A172 (cell line): Measurements from ENCODE around the gene IMMP2L. TPM values are rescaled to one million over a fixed set of nuclear protein-coding genes. Genes with fewer than 3 reads are reported as not detected.
"Not testable (repeated sequence)": the region's sequence is repeated elsewhere in the genome, so short reads cannot be mapped to it uniquely, and the experiment has no call there.

Source experiments
- DNase-seq: peaks from one replicate; pipeline ENCODE4 v3.0.0-alpha.2; 2015; ENCODE audit warnings: low spot score
- total RNA-seq: library from RNA; depleted of rRNA; stranded (reverse); fragments of >200 nt; shearing (Covaris generic); gene quantifications from 2 replicates; pipeline ENCODE4 v1.2.3, GENCODE V29; 2014

IMMP2L gene
- total RNA-seq, 1 experiment from 2014 or later, result 22.6 TPM

- no peak for DNase-seq
Measured at GRCh38 chr7:111509288-111509687, 53.0 kb downstream of the IMMP2L start.

DNA sequence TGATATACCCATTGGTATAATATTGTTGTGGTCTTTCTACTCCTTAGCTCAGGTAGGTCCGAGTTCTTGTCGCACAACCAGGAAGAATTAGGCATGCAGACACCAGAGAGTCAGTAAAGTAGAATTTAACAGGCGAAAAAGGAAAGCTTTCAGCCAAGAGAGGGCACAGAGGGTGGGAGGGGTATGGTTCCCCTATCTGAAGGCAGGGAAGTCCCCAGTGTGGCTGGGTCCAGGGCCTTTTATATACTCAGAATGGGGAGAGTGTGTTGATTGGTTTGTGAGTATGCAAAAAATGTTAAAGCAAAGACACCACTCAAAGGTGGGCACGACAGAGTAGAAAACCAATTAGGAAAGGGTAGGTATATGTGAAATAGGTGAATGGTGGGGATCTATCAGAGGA, 53.9 kb downstream of the IMMP2L start:
- no peak for DNase-seq

DNA sequence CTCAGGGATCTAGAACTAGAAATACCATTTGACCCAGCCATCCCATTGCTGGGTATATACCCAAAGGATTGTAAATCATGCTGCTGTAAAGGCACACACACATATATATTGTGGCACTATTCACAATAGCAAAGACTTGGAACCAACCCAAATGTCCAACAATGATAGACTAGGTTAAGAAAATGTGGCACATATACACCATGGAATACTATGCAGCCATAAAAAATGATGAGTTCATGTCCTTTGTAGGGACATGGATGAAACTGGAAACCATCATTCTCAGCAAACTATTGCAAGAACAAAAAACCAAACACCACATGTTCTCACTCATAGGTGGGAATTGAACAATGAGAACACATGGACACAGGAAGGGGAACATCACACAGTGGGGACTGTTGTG, 56.9 kb downstream of the IMMP2L start:
- not testable (repeated sequence) for DNase-seq

DNA sequence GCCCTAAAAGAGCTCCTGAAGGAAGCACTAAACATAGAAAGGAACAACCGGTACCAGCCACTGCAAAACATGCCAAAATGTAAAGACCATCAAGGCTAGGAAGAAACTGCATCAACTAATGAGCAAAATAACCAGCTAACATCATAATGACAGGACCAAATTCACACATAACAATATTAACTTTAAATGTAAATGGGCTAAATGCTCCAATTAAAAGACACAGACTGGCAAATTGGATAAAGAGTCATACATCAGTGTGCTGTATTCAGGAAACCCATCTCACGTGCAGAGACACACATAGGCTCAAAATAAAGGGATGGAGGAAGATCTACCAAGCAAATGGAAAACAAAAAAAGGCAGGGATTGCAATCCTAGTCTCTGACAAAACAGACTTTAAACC, 60.5 kb downstream of the IMMP2L start:
- DNase-seq, result not testable (repeated sequence)

DNA sequence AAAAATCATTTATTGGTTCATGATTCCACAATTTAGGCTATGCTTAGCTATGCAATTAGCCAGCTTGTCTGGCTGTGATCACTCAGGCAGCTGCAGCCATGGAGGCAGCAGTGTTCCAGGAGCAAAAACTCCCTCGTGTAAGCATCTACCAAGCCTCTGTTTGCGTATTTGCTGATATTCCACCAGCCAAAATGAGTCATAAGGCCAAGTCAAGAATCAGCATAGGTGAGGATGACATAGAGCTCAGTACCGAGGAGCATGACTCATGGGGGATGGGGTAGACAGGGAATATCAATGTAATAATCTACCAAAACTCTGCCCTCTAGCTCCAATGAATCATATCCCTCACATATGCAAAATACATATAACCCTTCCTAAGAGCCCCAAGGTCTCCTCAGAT, 63.3 kb downstream of the IMMP2L start:
- DNase-seq, result peak; percentile 40

GRCh38 chr7:111498391-111499007, 63.8 kb downstream of the IMMP2L start:
- no peak for DNase-seq

DNA sequence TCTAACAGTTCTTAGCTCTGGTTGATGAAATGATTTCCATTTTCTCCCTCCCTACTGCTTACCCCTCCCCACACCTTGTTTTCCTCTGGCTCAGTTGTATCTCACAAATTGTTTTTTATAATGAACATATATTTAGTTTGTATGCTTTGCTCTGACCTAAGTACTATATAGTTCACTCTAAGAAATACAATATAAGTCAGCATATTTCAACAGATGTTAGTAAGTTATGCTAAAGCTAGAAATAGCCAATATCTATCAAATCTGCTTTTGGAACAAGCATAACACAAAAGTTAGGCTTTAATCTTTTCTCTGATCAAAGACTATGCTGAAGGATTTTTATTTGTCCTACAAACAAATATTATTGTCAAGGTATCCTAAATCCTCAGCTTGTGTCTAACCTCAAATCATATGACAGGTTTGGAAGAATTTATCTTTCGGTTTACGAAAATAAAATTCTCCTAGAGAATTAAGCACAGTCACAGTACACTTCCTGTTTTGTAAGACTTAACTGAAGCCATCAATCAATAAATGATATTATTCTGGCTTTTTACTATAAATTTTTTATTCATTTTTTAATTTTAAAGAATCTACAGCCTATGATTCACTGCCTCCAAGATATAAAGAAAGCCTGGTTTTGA, 67.0 kb downstream of the IMMP2L start:
- DNase-seq, result no peak

DNA sequence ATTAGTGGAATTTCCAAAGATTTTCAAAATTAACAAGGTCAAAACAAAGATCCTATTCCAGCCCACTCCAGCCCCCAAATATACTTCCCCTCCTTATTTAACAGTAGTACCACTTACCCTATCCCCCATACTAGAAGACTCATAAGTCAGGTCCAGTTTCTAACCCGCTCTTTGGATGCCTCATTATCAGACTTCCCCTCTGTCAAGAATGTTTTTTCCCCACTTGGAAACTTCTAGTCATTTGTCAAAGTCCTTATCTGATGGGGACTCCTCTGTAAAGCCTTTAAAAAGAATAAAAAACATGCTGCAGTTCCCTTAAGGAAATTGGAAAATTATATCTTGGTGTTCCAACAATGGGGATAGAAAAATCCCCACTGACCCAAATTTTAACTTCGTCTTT, 70.1 kb downstream of the IMMP2L start:
- DNase-seq, result no peak

- DNase-seq, result peak; percentile 63
Measured at GRCh38 chr7:111486472-111487142, 75.7 kb downstream of the IMMP2L start.

- DNase-seq, result no peak
Measured at GRCh38 chr7:111485701-111486380, 76.5 kb downstream of the IMMP2L start.

DNA sequence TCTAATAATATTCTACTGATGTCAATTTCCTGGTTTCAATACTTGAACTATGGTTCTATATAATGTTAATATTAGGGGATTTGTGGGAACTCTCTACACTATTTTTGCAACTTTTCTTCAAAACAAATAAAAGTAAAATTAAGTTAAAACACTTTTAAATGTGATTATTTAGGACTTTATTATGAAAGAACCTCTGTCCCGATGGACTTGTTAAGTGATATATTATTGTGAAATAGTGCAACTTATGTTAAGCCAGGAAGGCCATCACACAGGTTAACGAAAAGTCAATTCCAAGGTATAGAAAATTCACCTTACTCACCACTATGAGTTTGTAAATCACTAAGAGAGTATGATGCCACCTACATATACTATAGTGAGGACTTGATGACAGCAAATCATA, 79.2 kb downstream of the IMMP2L start:
- DNase-seq, result no peak

- no peak for DNase-seq
Measured at GRCh38 chr7:111477462-111478225, 84.6 kb downstream of the IMMP2L start.

DNA sequence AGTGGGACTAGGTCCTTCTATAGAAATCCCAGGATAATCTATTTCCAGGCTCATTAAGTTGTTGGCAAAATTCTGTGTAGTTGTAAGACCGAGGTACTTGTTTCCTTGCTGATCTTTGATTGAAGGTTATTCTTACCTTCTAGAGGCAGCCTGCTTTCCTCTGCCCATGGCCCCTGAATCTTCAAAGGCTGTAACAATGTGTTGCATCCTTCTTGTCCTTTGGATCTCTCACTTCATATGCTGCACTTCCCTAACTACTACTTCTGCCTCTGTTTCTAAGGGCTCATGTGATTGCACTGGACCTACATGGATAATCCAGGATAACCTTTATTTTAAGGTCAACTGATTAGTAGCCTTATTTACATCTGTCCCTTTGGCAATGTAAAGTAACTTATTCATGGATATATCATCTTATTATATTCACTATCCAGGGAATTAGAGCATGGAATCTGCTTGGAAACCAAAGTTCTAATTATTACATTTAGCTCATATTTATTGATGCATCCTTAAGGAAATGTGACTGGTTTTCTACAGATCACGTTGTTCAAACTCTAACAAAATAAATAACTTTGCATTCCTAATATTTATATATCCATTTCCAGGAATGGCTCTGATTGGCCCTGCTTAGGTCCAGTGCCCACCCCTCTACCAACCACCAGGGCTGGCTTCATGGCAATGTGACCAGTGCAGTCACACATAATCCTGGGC, 85.6 kb downstream of the IMMP2L start:
- no peak for DNase-seq

DNA sequence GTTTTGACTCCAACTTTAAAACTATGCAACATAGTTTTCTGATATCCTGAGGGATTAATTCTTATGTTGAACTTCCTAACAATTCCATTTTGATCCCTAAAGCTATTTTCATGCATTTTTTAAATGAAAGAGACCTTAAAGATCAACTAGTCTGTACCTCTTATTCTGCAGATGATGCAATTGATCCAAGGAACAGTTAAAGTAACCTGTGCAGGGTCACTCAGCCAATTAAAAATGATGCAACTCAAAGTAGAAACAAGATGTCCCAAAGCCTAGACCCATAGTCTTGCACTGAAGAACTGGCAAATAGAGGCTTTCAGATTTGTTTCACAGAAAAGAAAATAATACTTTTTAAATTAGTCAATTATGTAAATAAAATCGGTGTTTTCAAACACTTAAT, 86.3 kb downstream of the IMMP2L start:
- DNase-seq, result no peak

- no peak for DNase-seq
Measured at GRCh38 chr7:111475419-111475748, 86.9 kb downstream of the IMMP2L start.

GRCh38 chr7:111474723-111475418, 87.4 kb downstream of the IMMP2L start:
- no peak for DNase-seq

- no peak for DNase-seq
Measured at GRCh38 chr7:111473449-111474198, 88.7 kb downstream of the IMMP2L start.

DNA sequence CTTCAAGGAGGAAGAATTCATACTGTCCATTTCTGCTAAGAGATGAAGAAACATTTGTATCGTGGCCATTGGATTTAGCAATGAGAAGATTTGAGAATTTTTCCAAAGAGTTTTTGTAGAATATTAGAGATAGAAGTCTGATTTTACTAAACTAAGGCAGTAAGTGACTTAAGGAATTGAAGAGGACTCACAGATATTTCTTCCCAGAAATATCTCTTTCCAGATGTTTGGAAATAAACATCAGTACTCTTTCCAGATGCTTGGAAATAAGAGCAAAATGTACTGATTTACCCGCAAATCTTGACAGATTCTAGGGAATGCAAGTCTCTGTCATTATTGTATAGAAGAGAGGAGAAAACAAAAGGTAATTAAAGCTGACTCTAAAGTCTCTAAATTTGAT, 91.3 kb downstream of the IMMP2L start:
- no peak for DNase-seq

DNA sequence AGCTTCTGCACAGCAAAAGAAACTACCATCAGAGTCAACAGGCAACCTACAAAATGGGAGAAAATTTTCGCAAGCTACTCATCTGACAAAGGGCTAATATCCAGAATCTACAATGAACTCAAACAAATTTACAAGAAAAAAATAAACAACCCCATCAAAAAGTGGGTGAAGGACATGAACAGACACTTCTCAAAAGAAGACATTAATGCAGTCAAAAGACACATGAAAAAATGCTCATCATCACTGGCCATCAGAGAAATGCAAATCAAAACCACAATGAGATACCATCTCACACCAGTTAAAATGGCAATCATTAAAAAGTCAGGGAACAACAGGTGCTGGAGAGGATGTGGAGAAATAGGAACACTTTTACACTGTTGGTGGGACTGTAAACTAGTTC, 92.4 kb downstream of the IMMP2L start:
- not testable (repeated sequence) for DNase-seq

DNA sequence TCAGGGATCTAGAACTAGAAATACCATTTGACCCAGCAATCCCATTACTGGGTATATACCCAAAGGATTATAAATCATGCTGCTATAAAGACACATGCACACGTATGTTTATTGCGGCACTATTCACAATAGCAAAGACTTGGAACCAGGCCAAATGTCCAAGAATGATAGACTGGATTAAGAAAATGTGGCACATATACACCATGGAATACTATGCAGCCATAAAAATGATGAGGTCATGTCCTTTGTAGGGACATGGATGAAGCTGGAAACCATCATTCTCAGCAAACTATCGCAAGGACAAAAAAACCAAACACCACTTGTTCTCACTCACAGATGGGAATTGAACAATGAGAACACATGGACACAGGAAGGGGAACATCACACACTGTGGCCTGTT, 96.5 kb downstream of the IMMP2L start:
- DNase-seq, result not testable (repeated sequence)
